Left hindlimb (tissue), 1 donor: ENCODE results near the gene PRKCH.

ENCODE experiments used
- DNase-seq: peaks from one replicate; pipeline ENCODE4 v3.0.0-alpha.2; 2018

Gene PRKCH

GRCh38 chr14:61557854-61558253 is 236.5 kb downstream of the PRKCH start:
- DNase-seq = no peak

GRCh38 chr14:61558271-61558670 is 236.9 kb downstream of the PRKCH start:
- no peak for DNase-seq

DNA sequence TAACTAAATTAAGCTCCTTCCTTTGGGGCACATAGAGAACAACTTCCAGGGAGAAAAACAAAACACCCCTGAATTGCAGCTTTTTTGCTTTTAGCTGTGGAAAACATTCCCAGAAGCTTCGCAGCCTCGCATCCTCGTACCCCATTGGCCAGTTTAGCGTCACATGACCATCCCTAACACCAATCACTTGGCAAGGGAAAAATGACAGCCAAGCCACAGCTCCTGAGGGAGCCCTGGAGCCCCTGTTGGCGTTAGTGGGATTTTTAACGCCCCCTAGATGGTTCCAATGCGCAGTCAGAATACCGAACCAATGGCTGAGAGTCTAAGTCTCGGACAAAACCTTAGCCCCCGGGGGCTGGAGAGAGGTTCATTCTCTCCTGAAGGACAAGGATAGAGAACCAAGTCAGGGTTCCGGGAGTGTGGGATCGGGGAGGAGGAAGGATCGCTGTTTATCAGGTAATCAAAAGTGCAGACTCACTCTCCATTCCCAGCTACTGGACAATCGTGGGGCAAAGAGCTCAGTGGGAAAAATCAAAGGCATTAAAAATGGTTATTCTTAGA is 238.3 kb downstream of the PRKCH start:
- no peak for DNase-seq

DNA sequence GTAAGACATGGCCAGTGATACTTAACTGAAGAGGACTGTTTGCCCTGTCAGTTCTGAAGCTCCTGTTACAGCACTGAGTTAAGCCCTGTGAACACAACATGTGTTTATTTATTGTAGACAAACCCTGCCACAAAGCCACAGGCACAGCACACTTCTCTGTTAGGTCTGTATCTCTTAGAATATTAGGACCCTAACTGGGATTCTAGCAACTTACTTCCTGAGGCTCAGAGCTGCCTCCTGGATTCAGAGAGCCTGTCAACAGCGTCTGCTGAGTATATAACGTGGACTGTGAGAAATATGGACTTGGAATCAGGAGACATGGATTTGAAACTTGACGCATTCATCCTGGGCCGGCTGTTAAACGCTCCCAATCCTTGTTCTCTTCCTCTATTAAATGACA is 238.9 kb downstream of the PRKCH start:
- DNase-seq = no peak

DNA sequence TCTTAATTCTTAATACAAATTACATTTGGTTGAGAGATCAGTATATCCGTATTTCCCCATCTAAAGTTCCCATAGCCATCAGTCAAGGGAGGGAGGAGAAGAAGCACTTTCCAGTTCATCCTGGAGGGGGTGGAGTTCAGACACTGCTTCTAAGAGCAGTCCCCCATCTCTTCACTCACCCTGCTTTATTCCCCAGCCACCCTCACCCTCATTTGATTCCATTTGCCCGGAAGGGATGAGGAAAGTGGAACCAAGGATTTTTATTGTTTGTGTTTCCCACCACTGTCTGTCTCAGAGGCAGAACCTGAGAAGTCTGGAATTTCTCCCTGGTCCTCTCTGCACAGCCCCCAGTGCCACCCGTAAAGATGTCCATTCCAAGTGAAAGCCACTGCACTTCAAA is 239.7 kb downstream of the PRKCH start:
- no peak for DNase-seq

- peak; percentile 72 for DNase-seq
These were observed 240.4 kb downstream of the PRKCH start for GRCh38 chr14:61561657-61562276.

GRCh38 chr14:61562321-61563161 is 241.2 kb downstream of the PRKCH start:
- no peak for DNase-seq

GRCh38 chr14:61563162-61563511 is 241.8 kb downstream of the PRKCH start:
- DNase-seq = no peak

- DNase-seq = no peak
These were observed 242.7 kb downstream of the PRKCH start for GRCh38 chr14:61563880-61564617.

GRCh38 chr14:61564618-61565091 is 243.3 kb downstream of the PRKCH start:
- no peak for DNase-seq

DNA sequence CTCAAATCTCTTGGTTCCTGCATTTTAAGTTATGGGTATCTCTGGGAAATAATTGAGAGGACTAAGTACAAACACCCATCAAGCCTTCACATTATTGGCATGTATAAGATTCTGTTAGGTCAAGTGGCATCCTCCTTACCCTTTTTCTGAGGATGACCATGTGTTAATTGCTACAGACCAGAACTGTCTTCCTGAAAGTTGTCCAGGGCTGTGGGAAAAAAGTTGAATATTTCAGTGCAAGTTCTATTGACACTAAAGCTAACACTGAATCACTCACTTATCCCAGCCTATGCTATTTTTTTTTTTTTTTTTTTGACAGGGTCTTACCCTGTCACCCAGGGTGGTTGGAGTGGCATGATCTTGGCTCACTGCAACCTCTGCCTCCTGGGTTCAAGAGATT is 243.8 kb downstream of the PRKCH start:
- no peak for DNase-seq

DNA sequence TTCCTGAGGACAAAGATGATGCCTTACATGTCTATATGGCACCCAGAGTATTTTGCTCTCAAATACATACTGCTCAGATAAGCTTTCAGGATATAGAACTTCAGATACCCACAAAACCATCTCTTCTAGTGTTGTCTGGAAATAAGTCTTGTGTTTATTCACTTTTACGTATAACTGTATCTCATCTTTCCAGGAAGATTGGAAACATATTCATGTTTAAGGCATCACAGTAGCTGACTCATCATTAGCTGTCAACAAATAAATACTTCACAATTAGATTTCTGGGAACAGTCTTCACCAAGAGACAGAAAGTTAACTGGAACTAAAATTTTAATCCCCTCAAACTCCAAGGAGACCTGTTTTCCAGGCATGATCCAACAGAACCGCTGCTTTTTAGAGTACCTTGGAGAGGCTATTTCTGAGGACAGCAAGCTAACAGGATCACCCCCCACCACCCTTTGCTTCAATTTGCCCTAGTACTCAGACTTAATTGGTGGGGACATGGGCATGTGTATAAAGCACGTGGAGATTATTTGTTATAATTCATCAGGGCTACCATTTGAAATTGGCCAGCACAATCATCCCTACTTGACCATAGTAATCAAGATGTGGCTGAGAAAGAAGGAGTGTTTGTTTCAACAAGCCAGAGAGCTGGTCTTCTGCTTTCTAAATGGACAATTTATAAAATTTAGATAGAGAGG is 244.6 kb downstream of the PRKCH start:
- no peak for DNase-seq

GRCh38 chr14:61566537-61567225 is 245.3 kb downstream of the PRKCH start:
- DNase-seq = no peak

- no peak for DNase-seq
These were observed 246.6 kb downstream of the PRKCH start for GRCh38 chr14:61567838-61568571.

GRCh38 chr14:61568572-61569011 is 247.2 kb downstream of the PRKCH start:
- no peak for DNase-seq

DNA sequence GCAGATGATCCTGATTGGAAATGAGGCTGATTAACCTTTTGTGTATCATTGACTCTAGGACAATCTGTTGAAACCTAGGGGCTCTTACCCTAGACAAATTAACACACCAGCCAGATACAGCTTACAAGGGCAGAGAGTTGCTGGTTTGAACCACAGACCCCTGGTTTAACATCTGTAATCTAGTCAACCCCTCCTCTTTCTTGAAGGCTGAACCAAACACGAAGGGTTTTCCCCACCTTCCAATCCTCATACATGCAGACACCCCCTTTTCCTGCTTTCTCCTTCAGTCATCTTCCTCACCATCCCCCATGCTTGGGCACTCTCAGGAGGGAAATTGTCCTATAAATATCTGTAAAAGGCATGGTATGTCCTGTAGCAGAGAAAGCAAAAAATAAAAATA is 247.9 kb downstream of the PRKCH start:
- no peak for DNase-seq

DNA sequence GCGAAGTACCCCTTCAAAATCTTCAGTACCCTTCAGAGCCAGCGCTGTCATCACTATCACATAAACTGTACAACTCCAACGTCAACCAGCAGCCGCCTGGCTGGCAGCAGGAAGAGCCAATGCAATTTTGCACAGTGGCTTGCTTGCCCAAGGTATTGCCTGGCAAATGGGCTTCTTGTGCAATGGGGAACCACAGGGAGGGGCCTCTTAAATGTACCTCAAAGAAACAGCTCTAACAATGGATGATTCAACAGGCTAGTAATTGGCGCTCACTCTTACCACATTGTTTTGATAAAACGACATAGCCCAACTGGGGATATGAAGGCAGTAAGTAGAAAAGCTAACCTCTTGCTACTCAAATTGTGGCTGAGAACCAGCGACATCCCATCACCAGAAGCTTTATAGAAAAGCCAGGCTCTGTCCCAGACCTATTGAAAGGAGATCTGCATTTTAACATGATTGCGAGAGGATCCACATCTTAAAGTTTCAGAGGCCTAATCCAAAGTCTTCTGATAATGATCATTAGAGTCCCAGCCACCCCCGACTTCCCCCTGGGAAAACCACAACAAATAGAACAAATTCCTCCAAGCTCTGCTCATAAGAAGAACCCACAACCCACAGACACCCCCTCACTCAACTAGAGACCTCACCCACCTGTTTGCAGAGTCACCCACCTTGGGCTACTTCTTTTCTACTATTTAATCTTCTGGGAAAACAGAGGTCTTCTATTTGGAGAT is 248.6 kb downstream of the PRKCH start:
- DNase-seq = no peak

GRCh38 chr14:61570549-61571290 is 249.3 kb downstream of the PRKCH start:
- DNase-seq = no peak

DNA sequence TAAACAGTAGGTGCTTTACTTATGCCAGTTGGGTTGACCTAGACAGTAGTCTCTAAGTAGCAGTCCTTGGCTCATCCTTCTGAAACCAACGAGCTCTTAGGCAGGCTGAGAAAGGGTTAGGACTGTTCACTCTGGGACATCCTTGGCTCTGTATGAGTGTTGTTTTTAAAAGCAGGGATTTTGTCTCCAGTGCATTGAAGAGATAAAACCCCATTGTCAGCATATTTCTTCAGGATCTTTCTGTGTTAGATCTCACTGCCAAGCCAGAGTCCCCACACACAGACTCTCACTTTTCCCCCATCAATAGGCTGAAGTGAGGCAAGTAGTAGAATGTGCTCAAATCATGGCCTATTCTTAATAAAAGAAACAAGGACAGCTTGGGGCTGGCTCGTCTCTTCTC is 250.5 kb downstream of the PRKCH start:
- no peak for DNase-seq

- no peak for DNase-seq
These were observed 251.9 kb downstream of the PRKCH start for GRCh38 chr14:61573321-61573720.
